NCI-H524 (cell line): Measurements from ENCODE around the gene ADGRG3.

Experiments used
- DNase-seq, 2 experiments: peaks; one replicate each; lab custom pipeline; 2025; lab: John Stamatoyannopoulos, UW

The ADGRG3 gene

GRCh38 chr16:57681950-57682728, 14.0 kb downstream of the ADGRG3 start:
- no peak for DNase-seq

DNA sequence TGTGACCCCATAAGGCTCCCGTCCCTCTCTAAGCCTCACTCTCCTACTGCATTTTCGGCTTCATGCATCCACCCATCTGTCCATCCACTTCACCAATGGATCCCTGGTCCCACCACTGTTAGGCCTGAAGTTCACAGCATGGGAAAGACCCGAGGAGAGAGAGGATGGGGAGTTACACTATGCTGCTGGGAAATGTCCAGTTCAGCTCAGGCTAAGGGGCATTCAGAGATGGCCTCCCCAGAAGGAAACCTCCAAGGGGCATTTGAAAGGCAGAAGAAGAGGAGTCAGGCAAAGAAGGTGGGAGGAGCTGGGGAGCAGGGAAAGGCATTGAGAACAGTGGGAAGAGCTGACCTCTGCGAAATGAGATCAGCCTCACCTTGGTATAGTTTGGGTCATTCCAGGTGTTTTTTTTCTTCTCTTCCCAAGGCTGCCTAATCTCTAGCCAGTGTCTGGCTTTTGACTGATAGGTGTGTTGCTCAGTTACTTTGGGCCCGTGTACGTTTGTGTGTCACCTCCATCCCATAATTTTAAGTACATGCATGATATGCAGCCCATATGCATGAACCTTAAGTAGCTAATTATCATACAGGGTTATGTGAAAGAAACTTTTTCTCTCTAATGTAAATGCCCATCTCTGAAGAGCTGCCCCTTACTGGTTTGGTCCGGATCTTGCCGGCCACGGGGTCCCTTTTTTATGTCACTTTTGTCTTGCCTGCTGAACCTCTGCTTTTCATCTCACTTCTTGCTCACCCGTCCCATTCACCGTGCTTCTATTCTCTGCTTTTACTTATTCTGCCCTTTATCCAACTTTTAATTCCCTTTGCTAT, 14.9 kb downstream of the ADGRG3 start:
- no peak for DNase-seq

DNA sequence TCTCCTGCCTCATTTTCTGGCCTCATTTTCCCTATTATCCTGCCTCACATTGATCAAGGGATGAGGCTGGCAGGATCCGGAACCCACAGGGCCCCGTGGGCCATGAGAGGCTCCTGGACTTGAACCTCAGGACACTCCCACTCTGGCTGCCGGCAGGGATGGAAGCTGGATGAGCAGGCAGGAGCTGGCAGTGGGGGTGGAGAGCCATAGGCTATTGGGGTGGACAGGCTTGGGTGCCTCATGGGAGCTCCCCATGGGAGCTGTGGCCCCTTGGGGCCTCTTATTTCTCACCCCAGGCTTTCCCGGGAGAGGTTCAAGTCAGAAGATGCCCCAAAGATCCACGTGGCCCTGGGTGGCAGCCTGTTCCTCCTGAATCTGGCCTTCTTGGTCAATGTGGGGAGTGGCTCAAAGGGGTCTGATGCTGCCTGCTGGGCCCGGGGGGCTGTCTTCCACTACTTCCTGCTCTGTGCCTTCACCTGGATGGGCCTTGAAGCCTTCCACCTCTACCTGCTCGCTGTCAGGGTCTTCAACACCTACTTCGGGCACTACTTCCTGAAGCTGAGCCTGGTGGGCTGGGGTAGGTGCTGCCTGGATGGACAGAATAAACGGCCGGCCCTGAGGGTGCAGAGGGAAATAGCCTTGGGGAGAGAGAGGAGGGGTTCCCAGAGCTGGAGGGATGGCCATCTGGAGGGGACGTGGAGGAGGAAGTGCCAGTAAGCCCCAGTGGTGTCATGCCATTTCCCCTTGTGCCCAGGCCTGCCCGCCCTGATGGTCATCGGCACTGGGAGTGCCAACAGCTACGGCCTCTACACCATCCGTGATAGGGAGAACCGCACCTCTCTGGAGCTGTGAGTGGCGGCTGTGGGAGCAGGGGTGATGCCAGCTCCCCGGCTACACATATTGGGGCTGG, 15.8 kb downstream of the ADGRG3 start:
- DNase-seq, result no peak

- no peak for DNase-seq
Measured at GRCh38 chr16:57684626-57685358, 16.7 kb downstream of the ADGRG3 start.

DNA sequence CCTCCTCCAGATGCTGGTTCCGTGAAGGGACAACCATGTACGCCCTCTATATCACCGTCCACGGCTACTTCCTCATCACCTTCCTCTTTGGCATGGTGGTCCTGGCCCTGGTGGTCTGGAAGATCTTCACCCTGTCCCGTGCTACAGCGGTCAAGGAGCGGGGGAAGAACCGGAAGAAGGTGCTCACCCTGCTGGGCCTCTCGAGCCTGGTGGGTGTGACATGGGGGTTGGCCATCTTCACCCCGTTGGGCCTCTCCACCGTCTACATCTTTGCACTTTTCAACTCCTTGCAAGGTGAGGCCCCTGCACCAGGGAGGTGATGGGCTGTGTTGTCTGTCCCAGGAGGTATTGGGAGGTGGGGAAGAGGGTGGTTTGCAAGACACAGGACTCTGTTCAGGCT, 17.5 kb downstream of the ADGRG3 start:
- no peak for DNase-seq

DNA sequence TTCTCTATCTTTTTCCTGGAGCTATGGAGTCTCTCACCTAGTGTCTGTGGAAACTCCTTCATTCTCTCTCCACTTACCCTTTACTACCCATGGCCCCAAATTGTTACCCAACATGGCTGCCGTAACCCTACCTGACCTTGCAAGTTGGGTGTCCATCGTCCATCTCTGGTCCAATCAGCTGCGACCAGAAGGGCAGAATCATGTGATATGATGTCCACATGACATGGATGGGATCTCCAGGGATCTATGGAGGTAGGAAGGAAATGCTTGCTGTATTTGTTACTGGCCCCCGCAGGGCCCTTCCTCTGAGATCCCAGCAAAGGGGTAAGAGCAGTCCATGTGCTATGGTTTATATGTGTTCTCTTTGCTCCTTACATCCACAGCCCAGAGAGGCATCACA, 18.5 kb downstream of the ADGRG3 start:
- DNase-seq, result no peak

- no peak for DNase-seq
Measured at GRCh38 chr16:57687363-57687929, 19.3 kb downstream of the ADGRG3 start.

DNA sequence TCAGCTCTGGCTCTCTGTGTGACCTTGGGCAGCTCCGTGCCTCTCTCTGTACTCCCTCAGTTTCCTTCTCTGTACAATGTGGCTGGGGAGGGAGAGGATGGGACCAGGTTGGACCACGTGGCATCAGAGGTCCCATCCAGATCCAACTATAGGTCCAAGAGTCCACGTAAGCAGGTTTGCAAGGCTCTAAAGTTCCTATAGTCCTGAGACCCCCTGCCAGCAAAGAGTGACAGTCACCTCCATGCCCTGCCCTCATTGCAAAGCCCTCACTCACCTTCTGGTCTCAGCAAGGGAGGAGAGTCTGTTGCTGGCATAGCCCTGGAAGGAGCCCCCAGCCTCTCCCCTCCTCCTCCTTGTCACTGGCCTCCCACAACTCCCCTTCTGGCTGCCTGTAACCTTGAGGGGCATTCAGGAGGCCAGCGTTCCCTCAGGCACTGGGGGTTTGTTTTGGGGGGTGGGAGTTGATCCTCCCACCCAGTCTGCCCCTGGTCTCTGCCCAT, 20.4 kb downstream of the ADGRG3 start:
- no peak for DNase-seq

DNA sequence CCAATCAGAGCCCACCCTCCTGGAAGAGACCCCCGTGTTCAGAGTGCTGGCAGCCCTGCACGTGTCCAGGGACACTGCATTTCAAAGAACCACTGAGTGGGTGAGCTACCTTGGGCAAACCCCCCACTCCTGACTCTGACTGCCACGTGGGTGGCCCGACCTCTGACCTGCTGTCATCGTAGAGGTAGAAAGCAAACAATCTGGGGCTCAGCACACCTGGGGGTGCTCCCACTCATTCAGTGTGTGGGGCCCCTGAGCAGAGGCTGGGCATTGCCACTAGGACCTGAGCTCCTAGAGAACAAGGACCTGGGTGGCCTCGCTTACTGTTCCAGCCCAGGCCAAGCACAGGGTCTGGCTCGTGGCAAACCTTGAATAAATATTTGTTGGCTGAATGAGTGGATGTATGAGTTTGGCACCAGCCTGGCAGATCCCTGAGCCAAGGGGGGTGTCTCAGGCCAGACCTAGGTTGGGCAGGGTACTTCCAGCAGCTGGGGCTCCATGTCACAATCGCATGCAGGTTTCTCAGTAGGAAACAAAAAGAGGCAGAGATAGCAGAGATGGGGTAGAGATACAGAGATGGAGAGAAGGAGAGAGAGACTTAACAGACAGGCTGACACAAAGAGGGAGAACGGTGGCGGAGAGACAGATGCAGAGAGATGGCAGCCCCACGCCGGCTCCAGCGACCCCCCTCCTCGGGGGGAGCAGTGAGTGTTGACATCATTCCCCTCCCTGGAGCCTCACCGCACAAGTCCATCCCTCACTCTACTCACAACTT, 21.1 kb downstream of the ADGRG3 start:
- DNase-seq, result no peak

DNA sequence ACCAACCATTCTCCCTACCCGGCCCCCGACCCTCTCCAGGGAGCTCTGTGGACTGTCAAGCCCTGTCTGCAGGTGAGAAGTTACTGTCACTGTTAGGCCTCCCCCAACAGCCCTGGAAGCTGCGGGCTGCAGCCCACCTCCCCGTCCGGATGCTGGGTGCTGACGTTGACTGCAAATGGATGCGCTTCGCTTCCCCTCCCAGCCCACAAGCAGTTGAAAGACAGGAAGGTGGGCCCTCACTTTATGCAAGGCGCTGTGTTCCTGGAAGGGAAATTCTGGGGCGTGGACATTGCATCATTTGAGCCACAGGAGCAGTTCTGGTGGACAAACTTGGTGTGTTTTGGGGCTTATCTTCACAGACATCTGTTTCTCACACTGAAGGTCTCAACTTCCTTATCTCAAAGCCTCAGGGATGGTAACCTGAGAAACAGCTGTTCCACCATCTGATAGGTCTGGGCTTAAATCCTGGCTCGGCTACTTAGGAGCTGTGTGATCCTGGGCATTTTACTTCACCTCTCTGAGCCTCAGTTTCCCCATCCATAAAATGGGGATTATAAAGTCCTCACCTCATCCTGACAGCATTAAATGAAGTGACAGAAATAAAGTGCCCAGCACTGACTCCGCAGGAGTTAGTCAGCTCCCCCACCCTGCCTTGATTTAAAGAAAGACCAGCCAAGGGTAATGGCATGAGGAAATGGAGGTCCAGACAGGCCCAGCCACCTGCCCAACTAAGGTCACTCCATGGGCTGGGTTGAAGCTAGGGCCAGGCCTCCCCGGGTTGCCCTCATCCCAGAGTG, 21.9 kb downstream of the ADGRG3 start:
- peak in 1 of 2 experiments; percentile 41 for DNase-seq

DNA sequence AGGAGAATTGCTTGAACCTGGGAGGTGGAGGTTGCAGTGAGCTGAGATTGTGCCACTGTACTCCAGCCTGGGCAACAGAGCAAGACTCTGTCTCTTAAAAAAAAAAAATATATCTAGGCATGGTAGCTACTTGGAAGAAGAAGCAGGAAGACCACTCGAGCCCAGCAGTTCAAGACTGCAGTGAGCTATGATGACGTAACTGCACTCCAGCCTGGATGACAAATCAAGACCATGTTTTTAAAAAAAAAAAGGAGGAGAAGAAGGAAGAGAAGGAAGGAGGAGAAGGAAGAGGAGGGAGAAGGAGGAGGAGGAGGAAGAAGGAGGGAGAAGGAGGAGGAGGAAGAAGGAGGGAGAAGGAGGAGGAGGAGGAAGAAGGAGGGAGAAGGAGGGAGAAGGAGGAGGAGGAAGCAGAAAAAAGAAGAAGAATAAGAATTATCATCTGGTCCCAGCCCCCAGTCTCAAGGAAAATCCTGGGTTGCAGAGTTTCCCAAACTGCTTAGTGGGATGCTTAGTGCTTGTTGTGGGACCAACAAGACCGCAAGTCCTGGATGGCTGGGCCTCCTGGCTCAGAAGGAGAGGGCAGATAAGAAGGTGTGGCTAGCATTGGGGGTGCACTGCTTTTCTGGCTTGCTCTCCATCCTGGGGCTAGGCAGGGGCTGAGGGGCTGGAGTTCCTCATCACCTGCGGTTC, 22.8 kb downstream of the ADGRG3 start:
- DNase-seq, result no peak

DNA sequence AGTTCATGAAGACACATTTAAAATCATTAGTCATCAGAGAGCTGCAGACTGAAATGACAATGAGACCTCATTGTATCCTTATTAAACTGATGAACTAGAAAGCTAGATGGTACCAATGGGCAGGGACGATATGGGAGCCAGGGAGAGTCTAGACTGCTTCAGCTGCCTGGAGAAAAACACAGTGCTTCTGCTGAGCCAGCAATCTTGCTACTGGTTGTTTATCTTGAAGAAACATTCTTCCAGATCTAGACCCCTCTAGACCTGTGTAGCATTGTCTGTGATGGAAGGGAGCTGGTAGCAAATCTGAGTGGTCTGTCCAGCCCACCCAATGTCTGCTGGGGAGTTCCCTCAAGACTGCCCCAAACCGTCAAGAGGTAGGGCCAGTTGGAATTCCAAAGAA, 24.5 kb downstream of the ADGRG3 start:
- no peak for DNase-seq

DNA sequence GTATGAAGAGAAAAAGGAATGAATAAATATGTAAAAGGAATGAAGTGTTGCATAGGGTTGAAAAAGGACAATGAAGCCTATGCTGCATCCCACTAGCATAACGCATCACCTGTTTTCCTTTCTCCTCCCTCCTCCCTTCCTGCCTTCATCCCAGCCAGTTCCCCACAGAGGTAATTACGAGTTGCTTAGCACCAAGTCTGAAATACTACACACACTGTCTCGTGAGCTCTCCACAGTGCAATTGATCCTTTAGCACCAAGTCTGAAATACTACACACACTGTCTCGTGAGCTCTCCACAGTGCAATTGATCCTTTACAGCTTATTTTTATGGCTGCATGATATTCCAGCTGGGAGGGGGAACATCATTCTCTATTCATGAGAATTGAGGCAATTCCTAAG, 25.4 kb downstream of the ADGRG3 start:
- DNase-seq, result no peak

DNA sequence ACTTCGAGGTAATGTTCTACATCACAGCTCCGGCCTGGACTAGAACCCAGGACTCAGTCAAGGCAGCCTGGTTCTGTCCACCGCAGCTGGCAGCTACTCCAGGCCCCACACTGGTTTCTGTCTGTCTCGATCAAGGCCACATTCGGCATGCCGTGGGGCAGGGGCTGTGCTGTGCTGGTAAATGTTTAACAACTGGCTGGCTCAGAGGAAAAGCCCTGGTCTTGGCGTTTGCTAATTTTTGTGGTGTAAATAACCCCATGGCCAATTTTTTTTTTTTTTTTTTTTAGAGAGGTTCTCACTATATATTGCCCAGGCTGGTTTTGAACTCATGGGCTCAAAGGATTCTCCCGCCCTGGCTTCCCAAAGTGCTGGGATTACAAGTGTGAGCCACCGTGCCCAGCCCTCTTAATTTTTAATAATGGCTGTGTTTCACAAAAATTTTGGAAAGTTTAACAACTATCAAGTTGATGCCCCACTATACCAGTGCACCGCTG, 26.2 kb downstream of the ADGRG3 start:
- no peak for DNase-seq

DNA sequence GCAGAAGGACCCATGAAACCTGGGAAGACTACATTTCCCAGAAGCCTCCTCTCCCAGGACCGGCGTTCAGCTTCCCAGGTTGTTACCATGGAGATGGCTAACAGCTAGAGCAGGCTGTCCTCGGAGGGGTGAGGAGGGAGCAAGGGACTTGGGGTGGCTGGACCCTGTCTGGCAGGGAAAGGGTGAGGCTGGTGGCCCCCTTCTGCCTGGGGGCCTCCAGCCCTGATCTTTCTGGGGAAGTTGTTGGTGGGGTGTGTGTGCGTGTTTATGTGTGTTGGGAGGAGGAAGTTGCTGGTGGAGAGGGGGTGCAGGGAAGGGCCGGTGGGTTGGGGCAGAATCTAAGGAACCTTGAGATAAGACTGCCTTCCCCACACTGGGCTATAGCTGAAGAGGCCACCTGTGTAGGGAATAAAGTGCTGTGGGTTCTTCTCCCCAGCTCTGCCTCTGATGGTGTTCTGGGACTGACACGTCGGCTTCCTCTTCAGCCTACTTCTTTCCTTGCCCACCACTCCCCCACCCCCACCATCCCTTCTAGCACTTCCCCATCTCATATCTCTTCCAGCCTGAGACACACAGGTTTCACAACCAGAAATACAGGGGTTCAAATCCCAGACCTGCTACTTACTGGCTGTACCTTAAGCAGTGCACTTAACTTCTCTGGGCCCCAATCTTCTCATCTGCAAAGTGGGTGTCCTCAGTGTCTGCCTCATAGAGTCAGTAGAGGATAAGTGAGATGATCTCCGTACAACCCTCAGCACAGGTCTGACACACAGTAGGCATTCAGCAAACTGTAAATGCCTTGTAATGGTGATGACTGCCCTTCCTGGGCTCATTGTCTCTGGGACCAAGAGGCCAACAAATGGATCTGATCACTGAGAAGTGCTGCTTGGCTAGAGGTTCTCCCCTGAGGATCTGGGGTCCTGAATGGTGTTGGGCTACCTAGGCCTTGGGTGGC, 26.9 kb downstream of the ADGRG3 start, which contains the start of gene DRC7:
Gene DRC7, plus strand, starts transcription at position 82 of the 955 bp plus-strand sequence. CDS start 3,144 bp downstream, outside the sequence.
- DNase-seq, result peak; percentile 78 to 86

- DNase-seq, result no peak
Measured at GRCh38 chr16:57695680-57696069, 27.6 kb downstream of the ADGRG3 start.

DNA sequence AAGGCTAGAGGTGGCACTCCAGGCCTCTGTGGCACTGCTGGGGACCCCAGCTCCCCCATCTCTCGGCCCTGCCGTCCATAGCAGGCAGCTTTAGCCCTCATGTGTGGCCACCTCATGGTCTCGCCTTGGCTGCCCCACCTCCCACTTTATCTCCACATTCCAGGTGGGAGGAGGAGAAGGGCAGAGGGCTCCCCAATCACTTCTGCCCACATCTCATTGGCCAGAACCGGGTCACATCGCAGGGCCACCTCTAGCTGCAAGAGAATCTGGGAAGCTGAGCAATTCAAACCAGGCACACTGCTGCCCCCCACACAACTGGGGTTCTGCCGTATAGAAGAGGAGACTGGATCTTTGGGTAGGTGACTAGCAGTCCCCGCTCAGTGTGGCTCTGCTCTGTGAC, 28.1 kb downstream of the ADGRG3 start:
- DNase-seq, result no peak
